SU-DHL-6 (cell line): ENCODE data around the gene TSPAN4.

ENCODE experiments used
- H2AFZ ChIP-seq: fragments of 200-600 bp; sonication (generic); 2 replicates; pipeline ENCODE4 v1.6.1; 2014; ENCODE audit warnings: low read depth, mild to moderate bottlenecking, moderate library complexity, mixed read lengths, antibody characterized with exemption, low read length; ENCODE audit not compliant: severe bottlenecking
- H3F3A ChIP-seq: fragments of 200-600 bp; shearing (Covaris generic); 2 replicates; pipeline ENCODE4 v1.6.0; 2016; ENCODE audit warnings: antibody characterized with exemption, mild to moderate bottlenecking; ENCODE audit not compliant: insufficient read depth
- H3K27ac ChIP-seq: fragments of 200-600 bp; sonication (generic); 2 replicates; pipeline ENCODE4 v1.5.1; 2016; ENCODE audit warnings: low read depth, mild to moderate bottlenecking, low read length, moderate library complexity, mixed read lengths
- H3K27me3 ChIP-seq: fragments of 200-600 bp; sonication (generic), shearing (Covaris generic); 2 replicates; pipeline ENCODE4 v1.6.0; 2014; ENCODE audit warnings: mild to moderate bottlenecking, low read length
- H3K36me3 ChIP-seq: fragments of 200-600 bp; sonication (generic); 2 replicates; pipeline ENCODE4 v1.6.1; 2014; ENCODE audit warnings: mild to moderate bottlenecking, low read length, mixed read lengths
- H3K4me2 ChIP-seq: fragments of 300-600, 200-600 bp; shearing (Covaris generic), sonication (generic); 2 replicates; pipeline ENCODE4 v1.6.0; 2014; ENCODE audit warnings: low read length, low read depth, mild to moderate bottlenecking; ENCODE audit not compliant: poor library complexity, severe bottlenecking
- H3K4me3 ChIP-seq: fragments of 200-600 bp; sonication (generic); 2 replicates; pipeline ENCODE4 v1.5.1; 2014; ENCODE audit warnings: antibody characterized with exemption, low read length, mild to moderate bottlenecking, mixed read lengths; ENCODE audit not compliant: insufficient read depth, poor library complexity, severe bottlenecking
- H3K79me2 ChIP-seq: fragments of 200-600 bp; sonication (generic); 2 replicates; pipeline ENCODE4 v1.6.1; 2014; ENCODE audit warnings: mild to moderate bottlenecking, low read length, moderate library complexity; ENCODE audit not compliant: insufficient read depth
- H3K9ac ChIP-seq: fragments of 200-600 bp; sonication (generic); 2 replicates; pipeline ENCODE4 v1.7.0; 2014; ENCODE audit warnings: mild to moderate bottlenecking, low read length
- H3K9me2 ChIP-seq: fragments of 200-600 bp; sonication (generic); replicated peaks from 2 replicates; pipeline ENCODE4 v1.6.1; 2014; ENCODE audit warnings: low read length; ENCODE audit not compliant: insufficient read depth
- H3K9me3 ChIP-seq: fragments of 200-600 bp; sonication (generic); 2 replicates; pipeline ENCODE4 v1.6.1; 2014; ENCODE audit warnings: low read length, mixed read lengths; ENCODE audit not compliant: insufficient read depth
- H4K20me1 ChIP-seq: fragments of 200-600 bp; sonication (generic); 2 replicates; pipeline ENCODE4 v1.6.1; 2014; ENCODE audit warnings: low read depth, mild to moderate bottlenecking, antibody characterized with exemption, low read length, moderate library complexity, mixed read lengths
- CTCF ChIP-seq: fragments of 200-600 bp; sonication (generic); IDR thresholded peaks from one replicate; pipeline ENCODE4 v1.5.1; 2017; ENCODE audit warnings: antibody characterized with exemption, mild to moderate bottlenecking, low read length, moderate library complexity; ENCODE audit not compliant: insufficient read depth, poor library complexity, severe bottlenecking
- EZH2phosphoT487 ChIP-seq: fragments of 200-600 bp; sonication (generic), shearing (Covaris generic); conservative IDR thresholded peaks from 2 replicates; pipeline ENCODE4 v1.6.1; 2018; ENCODE audit warnings: mild to moderate bottlenecking, antibody characterized with exemption, low read length, moderate library complexity, mixed read lengths

Gene TSPAN4

GRCh38 chr11:843086-843734, 558 bp downstream of the TSPAN4 start:
- Histone ChIP-seq H3K4me3 (peak overlapping the region; percentile 88), H3F3A (no peaks in the 10 kb centered on the region), H2AFZ (peak overlapping the region; percentile 99), H3K79me2 (peaks cover 19% of the 10 kb centered on the region), H3K36me3 (no peaks in the 10 kb centered on the region), H3K4me2 (peak overlapping the region; percentile 70), H3K9me3 (no peaks in the 10 kb centered on the region), H4K20me1 (peaks cover 6% of the 10 kb centered on the region; the same call in 1 of the 2 replicates), H3K27me3 (no peaks in the 10 kb centered on the region), H3K27ac (no peak overlapping the region), H3K9ac (peak overlapping the region; percentile 79), H3K9me2 (no peaks in the 10 kb centered on the region)
- TF ChIP-seq CTCF (no peak), EZH2phosphoT487 (no peak)

- no peaks in the 10 kb centered on the region for H3K9me3 ChIP-seq
- peaks cover 19% of the 10 kb centered on the region for H3K79me2 ChIP-seq
- peaks cover 6% of the 10 kb centered on the region; the same call in 1 of the 2 replicates for H4K20me1 ChIP-seq
- no peaks in the 10 kb centered on the region for H3K36me3 ChIP-seq
- no peaks in the 10 kb centered on the region for H3K9me2 ChIP-seq
- no peak for TF ChIP-seq CTCF
- no peak for TF ChIP-seq EZH2phosphoT487
- no peaks in the 10 kb centered on the region for H3F3A ChIP-seq
- peak overlapping the region; percentile 70 for H3K4me2 ChIP-seq
- H3K9ac ChIP-seq = peak overlapping the region; percentile 79; the same call in 1 of the 2 replicates
- no peak overlapping the region for H3K4me3 ChIP-seq
- no peaks in the 10 kb centered on the region for H3K27me3 ChIP-seq
- no peak overlapping the region for H3K27ac ChIP-seq
- H2AFZ ChIP-seq = no peak overlapping the region
These were observed 1.4 kb downstream of the TSPAN4 start for GRCh38 chr11:843818-844692.

- no peaks in the 10 kb centered on the region for H3K9me2 ChIP-seq
- H3K27ac ChIP-seq = no peak overlapping the region
- H4K20me1 ChIP-seq = peaks cover 6% of the 10 kb centered on the region; the same call in 1 of the 2 replicates
These were observed 2.3 kb downstream of the TSPAN4 start for GRCh38 chr11:844693-845644.

More at GRCh38 chr11:844693-845644, 2.3 kb downstream of the TSPAN4 start:
- Histone ChIP-seq H3K9ac (no peak overlapping the region), H3K4me3 (no peak overlapping the region), H3K4me2 (no peak overlapping the region), H3K79me2 (peaks cover 19% of the 10 kb centered on the region), H3K27me3 (no peaks in the 10 kb centered on the region), H3K9me3 (no peaks in the 10 kb centered on the region), H3K36me3 (no peaks in the 10 kb centered on the region), H3F3A (no peaks in the 10 kb centered on the region), H2AFZ (no peak overlapping the region)
- TF ChIP-seq EZH2phosphoT487 (no peak), CTCF (no peak)
